ENCODE measurements around the gene MBD2.
"Not testable (repeated sequence)": the region's sequence is repeated elsewhere in the genome, so short reads cannot be mapped to it uniquely, and the experiment has no call there.

The MBD2 gene

GRCh38 chr18:54148151-54148550 lies 76.3 kb downstream of the MBD2 start:
- no peak for DNase-seq

GRCh38 chr18:54147439-54147838 lies 77.0 kb downstream of the MBD2 start:
- DNase-seq, result no peak

GRCh38 chr18:54141041-54141608 lies 83.3 kb downstream of the MBD2 start:
- DNase-seq, result no peak

- DNase-seq, result no peak
These were observed 83.8 kb downstream of the MBD2 start for GRCh38 chr18:54140641-54141040.

GRCh38 chr18:54135216-54135615 lies 89.3 kb downstream of the MBD2 start:
- DNase-seq, result no peak

- no peak for DNase-seq
These were observed 90.4 kb downstream of the MBD2 start for GRCh38 chr18:54134053-54134452.

GRCh38 chr18:54130631-54131030 lies 93.8 kb downstream of the MBD2 start:
- no peak for DNase-seq

- DNase-seq, result no peak
These were observed 94.3 kb downstream of the MBD2 start for GRCh38 chr18:54130177-54130576.

- DNase-seq, result no peak
These were observed 94.9 kb downstream of the MBD2 start for GRCh38 chr18:54129448-54130067.

GRCh38 chr18:54127759-54128378 lies 96.6 kb downstream of the MBD2 start:
- DNase-seq, result peak; percentile 44

GRCh38 chr18:54125429-54125828 lies 99.0 kb downstream of the MBD2 start:
- DNase-seq, result no peak

- DNase-seq, result not testable (repeated sequence)
These were observed 100.6 kb downstream of the MBD2 start for GRCh38 chr18:54123720-54124440.

- DNase-seq, result no peak
These were observed 104.9 kb downstream of the MBD2 start for GRCh38 chr18:54119524-54120019.

- no peak for DNase-seq
These were observed 106.4 kb downstream of the MBD2 start for GRCh38 chr18:54117853-54118773.

- no peak for DNase-seq
These were observed 107.8 kb downstream of the MBD2 start for GRCh38 chr18:54116541-54117257.

GRCh38 chr18:54112356-54112755 lies 112.1 kb downstream of the MBD2 start:
- DNase-seq, result no peak

- no peak for DNase-seq
These were observed 115.3 kb downstream of the MBD2 start for GRCh38 chr18:54109131-54109683.

- DNase-seq, result no peak
These were observed 122.3 kb downstream of the MBD2 start for GRCh38 chr18:54102123-54102522.

All from left hindlimb (tissue), 1 donor.